HG03280 (cell line): Measurements from ENCODE around the gene DDX60.
"Not testable (repeated sequence)": the region's sequence is repeated elsewhere in the genome, so short reads cannot be mapped to it uniquely, and the experiment has no call there.

Experiments used
- ATAC-seq: cut with Tn5 transposase; IDR thresholded peaks from one replicate; pipeline ENCODE4 v1.9.1; 2021; ENCODE audit warnings: mild to moderate bottlenecking, moderate library complexity; ENCODE audit not compliant: unreplicated experiment

The DDX60 gene

GRCh38 chr4:168293386-168293975 is 25.1 kb downstream of the DDX60 start:
- no peak for ATAC-seq

- ATAC-seq = no peak
Observed at GRCh38 chr4:168291242-168291641, 27.3 kb downstream of the DDX60 start.

GRCh38 chr4:168285850-168286249 is 32.7 kb downstream of the DDX60 start:
- not testable (repeated sequence) for ATAC-seq

- ATAC-seq = no peak
Observed at GRCh38 chr4:168279556-168279955, 39.0 kb downstream of the DDX60 start.

- no peak for ATAC-seq
Observed at GRCh38 chr4:168275836-168276235, 42.7 kb downstream of the DDX60 start.

GRCh38 chr4:168274871-168275270 is 43.7 kb downstream of the DDX60 start:
- ATAC-seq = no peak

GRCh38 chr4:168273838-168274237 is 44.7 kb downstream of the DDX60 start:
- no peak for ATAC-seq

GRCh38 chr4:168272488-168272887 is 46.1 kb downstream of the DDX60 start:
- no peak for ATAC-seq

GRCh38 chr4:168269896-168270295 is 48.7 kb downstream of the DDX60 start:
- no peak for ATAC-seq

- ATAC-seq = no peak
Observed at GRCh38 chr4:168265327-168265726, 53.2 kb downstream of the DDX60 start.

GRCh38 chr4:168264903-168265302 is 53.6 kb downstream of the DDX60 start:
- no peak for ATAC-seq

GRCh38 chr4:168263039-168263438 is 55.5 kb downstream of the DDX60 start:
- ATAC-seq = no peak

- ATAC-seq = no peak
Observed at GRCh38 chr4:168259096-168259495, 59.5 kb downstream of the DDX60 start.

GRCh38 chr4:168257768-168258167 is 60.8 kb downstream of the DDX60 start:
- no peak for ATAC-seq

GRCh38 chr4:168248176-168248710 is 70.3 kb downstream of the DDX60 start:
- no peak for ATAC-seq

GRCh38 chr4:168247603-168248002 is 70.9 kb downstream of the DDX60 start:
- no peak for ATAC-seq

GRCh38 chr4:168241953-168242352 is 76.6 kb downstream of the DDX60 start:
- ATAC-seq = no peak

- ATAC-seq = no peak
Observed at GRCh38 chr4:168240821-168241220, 77.7 kb downstream of the DDX60 start.

GRCh38 chr4:168221301-168221700 is 97.3 kb downstream of the DDX60 start:
- ATAC-seq = no peak

- no peak for ATAC-seq
Observed at GRCh38 chr4:168220893-168221292, 97.7 kb downstream of the DDX60 start.

- no peak for ATAC-seq
Observed at GRCh38 chr4:168218645-168219044, 99.9 kb downstream of the DDX60 start.

GRCh38 chr4:168213511-168213910 is 105.0 kb downstream of the DDX60 start:
- not testable (repeated sequence) for ATAC-seq

GRCh38 chr4:168212656-168213055 is 105.9 kb downstream of the DDX60 start:
- no peak for ATAC-seq
